DOHH2 (cell line): ENCODE data around the gene GPHN.

ENCODE experiments used
- EZH2phosphoT487 ChIP-seq: fragments of 200-600 bp; sonication (generic); IDR thresholded peaks from 2 replicates; pipeline ENCODE4 v1.6.1; 2017; ENCODE audit warnings: borderline replicate concordance, mild to moderate bottlenecking, antibody characterized with exemption, low read length, moderate library complexity, mixed read lengths
- TF ChIP-seq, protein P1 (sequence below): fragments of 200-600 bp; sonication (generic); IDR thresholded peaks from one replicate; pipeline ENCODE4 v1.5.1; 2014; ENCODE audit warnings: antibody characterized with exemption, mild to moderate bottlenecking, low read depth, low read length; ENCODE audit not compliant: poor library complexity, severe bottlenecking

DNA sequence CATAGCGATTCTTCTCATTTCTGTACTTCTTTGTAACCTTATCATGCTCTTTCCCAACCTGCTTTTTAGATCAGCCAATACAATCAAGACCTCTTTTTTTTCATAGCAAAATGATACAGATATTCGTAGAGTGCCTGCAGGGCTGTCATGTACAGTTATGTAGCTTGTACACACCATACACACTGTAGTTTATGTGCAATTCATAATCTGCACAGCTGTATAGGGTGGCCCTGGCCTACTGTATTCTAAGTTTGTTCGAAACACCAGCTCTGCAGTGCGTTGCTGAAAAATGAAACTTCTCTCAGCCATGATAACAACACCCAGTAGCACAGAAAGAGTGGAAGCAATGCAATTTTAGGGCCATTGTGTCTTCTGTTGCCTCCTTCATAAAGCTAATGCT is 717.6 kb downstream of the GPHN start:
- TF ChIP-seq EZH2phosphoT487: no peak
- TF ChIP-seq, protein P1, sequence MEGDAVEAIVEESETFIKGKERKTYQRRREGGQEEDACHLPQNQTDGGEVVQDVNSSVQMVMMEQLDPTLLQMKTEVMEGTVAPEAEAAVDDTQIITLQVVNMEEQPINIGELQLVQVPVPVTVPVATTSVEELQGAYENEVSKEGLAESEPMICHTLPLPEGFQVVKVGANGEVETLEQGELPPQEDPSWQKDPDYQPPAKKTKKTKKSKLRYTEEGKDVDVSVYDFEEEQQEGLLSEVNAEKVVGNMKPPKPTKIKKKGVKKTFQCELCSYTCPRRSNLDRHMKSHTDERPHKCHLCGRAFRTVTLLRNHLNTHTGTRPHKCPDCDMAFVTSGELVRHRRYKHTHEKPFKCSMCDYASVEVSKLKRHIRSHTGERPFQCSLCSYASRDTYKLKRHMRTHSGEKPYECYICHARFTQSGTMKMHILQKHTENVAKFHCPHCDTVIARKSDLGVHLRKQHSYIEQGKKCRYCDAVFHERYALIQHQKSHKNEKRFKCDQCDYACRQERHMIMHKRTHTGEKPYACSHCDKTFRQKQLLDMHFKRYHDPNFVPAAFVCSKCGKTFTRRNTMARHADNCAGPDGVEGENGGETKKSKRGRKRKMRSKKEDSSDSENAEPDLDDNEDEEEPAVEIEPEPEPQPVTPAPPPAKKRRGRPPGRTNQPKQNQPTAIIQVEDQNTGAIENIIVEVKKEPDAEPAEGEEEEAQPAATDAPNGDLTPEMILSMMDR: no peak
